Daoy (cell line): ENCODE data around the gene FBXO44. TPM values are rescaled to one million over a fixed set of nuclear protein-coding genes. Genes with fewer than 3 reads are reported as not detected.

ENCODE experiments used
- DNase-seq: peaks from one replicate; pipeline ENCODE4 v3.0.0-alpha.2; 2015; ENCODE audit warnings: low read depth
- total RNA-seq: library from RNA; depleted of rRNA; stranded (reverse); fragments of >200 nt; shearing (Covaris generic); gene quantifications from 2 replicates; pipeline ENCODE4 v1.2.3, GENCODE V29; 2014; rRNA removed

FBXO44 gene
- total RNA-seq, 1 experiment from 2014 or later: 6.3 TPM

DNA sequence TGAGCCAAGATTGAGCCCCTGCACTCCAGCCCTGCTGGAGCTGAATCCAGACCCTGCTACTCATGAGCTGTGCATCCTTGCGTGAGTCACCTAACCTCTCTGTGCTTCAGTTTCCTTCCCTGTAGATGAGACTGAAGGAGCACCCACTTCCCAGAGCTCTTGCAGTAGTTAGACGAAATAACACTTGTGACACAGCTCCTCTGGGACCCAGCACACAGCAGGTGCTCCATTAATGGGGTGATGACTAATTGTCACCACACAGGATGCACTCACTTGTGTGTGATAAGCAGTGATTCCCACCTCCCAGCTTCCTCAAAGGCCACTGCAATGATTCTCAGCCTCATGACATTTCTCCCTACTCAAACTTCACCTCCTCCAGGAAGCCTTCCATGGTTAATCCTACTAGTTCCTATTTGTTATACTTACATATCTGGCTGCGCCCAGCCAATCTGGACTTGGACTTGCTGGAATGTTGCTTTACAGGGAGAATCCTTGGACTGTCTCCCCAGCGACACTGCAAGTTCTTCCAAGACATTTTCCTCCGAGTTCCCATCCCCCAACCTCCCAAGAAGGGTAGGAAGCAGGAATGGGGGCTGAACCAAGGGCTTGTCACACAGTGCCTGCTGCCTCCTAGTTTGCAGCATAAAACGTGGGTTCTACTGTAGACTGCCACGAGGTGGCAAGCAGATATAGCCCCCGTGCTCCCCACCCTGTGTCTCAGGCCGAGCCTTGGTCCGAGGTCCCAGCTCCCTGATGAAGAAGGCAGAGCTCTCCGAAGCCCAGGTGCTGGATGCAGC is 54.1 kb downstream of the FBXO44 start:
- peak; percentile 39 for DNase-seq

- DNase-seq: no peak
Measured at GRCh38 chr1:11711490-11711889, 56.8 kb downstream of the FBXO44 start.

- no peak for DNase-seq
Measured at GRCh38 chr1:11712285-11712684, 57.6 kb downstream of the FBXO44 start.

Other genes starting within 250 kb of the FBXO44 start
- 0.11 and 0.48 TPM in 2 replicates for gene DISP3, start 175.7 kb upstream of the FBXO44 start, total RNA-seq
- 1.4 TPM in 1 of 2 replicates, not detected in the other for gene FBXO2, start 448 bp upstream of the FBXO44 start, total RNA-seq
- gene FBXO6, start 9.3 kb downstream of the FBXO44 start, total RNA-seq: 1.1 and 2.4 TPM in 2 replicates
- gene MAD2L2, start 26.3 kb downstream of the FBXO44 start, total RNA-seq: 80.3 and 91.7 TPM in 2 replicates
- 0.86 and 0.97 TPM in 2 replicates for gene DRAXIN, start 36.8 kb downstream of the FBXO44 start, total RNA-seq
- gene AGTRAP, start 81.3 kb downstream of the FBXO44 start, total RNA-seq: 42.4 and 42.9 TPM in 2 replicates
- gene C1orf167, start 107.3 kb downstream of the FBXO44 start, total RNA-seq: not detected in 2 replicates
- 4.7 and 8.6 TPM in 2 replicates for gene MTHFR, start 151.1 kb downstream of the FBXO44 start, total RNA-seq
- gene CLCN6, start 151.3 kb downstream of the FBXO44 start, total RNA-seq: 12.4 TPM in 2 replicates
- not detected in 2 replicates for gene NPPA, start 192.9 kb downstream of the FBXO44 start, total RNA-seq
- gene NPPB, start 204.1 kb downstream of the FBXO44 start, total RNA-seq: 38.6 and 78.9 TPM in 2 replicates